Lower leg skin (tissue), 4 donors: ENCODE data around the gene ENOX2. TPM values are rescaled to one million over a fixed set of nuclear protein-coding genes. Genes with fewer than 3 reads are reported as not detected.

ENCODE experiments used
- DNase-seq, 2 donors: peaks; one replicate each; pipeline ENCODE4 v3.0.0-alpha.2; 2019; ENCODE audit warnings: low spot score in 2 of 2
- H3K4me3 ChIP-seq: fragments of 200-600 bp; sonication (generic); 2 replicates; pipeline ENCODE4 v1.5.1; 2017; ENCODE audit warnings: mild to moderate bottlenecking, low read depth; ENCODE audit not compliant: poor library complexity, severe bottlenecking
- POLR2A ChIP-seq, 2 donors: fragments of 450-650 bp; IDR thresholded peaks; one replicate each; pipeline ENCODE4 v1.6.1; 2016 to 2017; ENCODE audit warnings: antibody characterized with exemption in 2 of 2, mild to moderate bottlenecking in 1 of 2, moderate library complexity in 1 of 2
- WGBS, 2 donors: methylation state at CpG; one replicate each; pipeline ENCODE4 v1.1.5; 2018; 5-methylcytosine and 5-hydroxymethylcytosine counted together
- intact Hi-C: fragments of 100-400 bp; cut with DNase I; formaldehyde crosslinking; loops from one replicate; pipeline ENCODE4 v1.15.0; 2023; ENCODE audit warnings: low total_unique reads
- total RNA-seq, 4 donors: library from RNA; depleted of rRNA; stranded (reverse); fragments of >200 nt; gene quantifications; one replicate each; pipeline ENCODE4 v1.1.0, GENCODE V29; 2016
- TF ChIP-seq, protein P1 (sequence below), 3 donors: fragments of 450-650 bp; IDR thresholded peaks; one replicate each; pipeline ENCODE4 v1.5.1; 2016; ENCODE audit warnings: antibody characterized with exemption in 3 of 3, mild to moderate bottlenecking in 3 of 3, moderate library complexity in 2 of 3

Gene ENOX2
- total RNA-seq, 4 donors from 2014 or later, result 6.5 to 9.5 (median 8.3) TPM

DNA sequence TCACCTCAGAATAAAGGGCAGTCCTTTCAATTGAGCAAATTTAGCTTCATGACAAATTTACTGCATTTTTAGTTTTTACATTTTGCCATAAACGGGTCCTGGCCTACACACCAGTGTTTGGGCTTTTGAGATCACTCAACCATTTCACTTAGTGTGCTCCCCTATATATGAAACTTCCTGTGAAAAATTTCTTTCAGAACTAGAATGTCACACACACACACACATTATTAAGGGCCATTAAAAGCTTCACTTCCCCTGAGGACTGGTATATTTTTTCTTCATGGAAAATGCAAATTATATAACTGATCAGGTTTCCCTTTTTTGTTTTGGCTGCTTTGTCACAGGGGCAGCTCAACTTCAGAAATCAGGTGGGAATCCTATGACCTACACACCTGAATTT lies 206.5 kb downstream of the ENOX2 start:
- no peak overlapping the region for H3K4me3 ChIP-seq
- TF ChIP-seq, protein P1, sequence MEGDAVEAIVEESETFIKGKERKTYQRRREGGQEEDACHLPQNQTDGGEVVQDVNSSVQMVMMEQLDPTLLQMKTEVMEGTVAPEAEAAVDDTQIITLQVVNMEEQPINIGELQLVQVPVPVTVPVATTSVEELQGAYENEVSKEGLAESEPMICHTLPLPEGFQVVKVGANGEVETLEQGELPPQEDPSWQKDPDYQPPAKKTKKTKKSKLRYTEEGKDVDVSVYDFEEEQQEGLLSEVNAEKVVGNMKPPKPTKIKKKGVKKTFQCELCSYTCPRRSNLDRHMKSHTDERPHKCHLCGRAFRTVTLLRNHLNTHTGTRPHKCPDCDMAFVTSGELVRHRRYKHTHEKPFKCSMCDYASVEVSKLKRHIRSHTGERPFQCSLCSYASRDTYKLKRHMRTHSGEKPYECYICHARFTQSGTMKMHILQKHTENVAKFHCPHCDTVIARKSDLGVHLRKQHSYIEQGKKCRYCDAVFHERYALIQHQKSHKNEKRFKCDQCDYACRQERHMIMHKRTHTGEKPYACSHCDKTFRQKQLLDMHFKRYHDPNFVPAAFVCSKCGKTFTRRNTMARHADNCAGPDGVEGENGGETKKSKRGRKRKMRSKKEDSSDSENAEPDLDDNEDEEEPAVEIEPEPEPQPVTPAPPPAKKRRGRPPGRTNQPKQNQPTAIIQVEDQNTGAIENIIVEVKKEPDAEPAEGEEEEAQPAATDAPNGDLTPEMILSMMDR (IDR thresholded peaks at IDR 0.05), result no peak
- no peak for TF ChIP-seq POLR2A (IDR thresholded peaks at IDR 0.05)
- DNase-seq, result no peak
- 60 to 96% methylated on average over 1 of the region's 1 CpG for WGBS, 2 donors
- intact Hi-C loops, result no loop called here

DNA sequence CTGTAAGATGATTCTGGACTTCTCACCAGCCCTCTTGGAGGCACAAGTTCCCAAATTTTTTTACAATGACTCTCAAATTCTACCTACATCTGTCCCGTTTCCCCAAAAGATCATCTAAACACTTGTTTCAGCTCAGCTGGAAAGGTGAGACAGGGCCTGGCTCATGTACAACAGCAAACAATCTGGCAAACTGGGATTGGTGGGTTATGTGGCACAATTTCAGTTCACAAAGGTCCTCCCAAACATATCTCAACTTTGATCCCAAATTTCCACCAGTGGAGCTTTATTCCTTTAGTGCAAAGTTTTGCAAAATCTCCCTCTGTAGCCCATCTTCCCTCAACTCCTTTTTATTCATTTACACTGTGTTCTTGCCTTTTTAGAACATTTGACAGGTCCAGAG lies 207.1 kb downstream of the ENOX2 start:
- intact Hi-C loops, result no loop called here
- H3K4me3 ChIP-seq, result no peak overlapping the region
- WGBS, 2 donors, result 76 to 85% methylated on average over 1 of the region's 1 CpG
- TF ChIP-seq, protein P1 (IDR thresholded peaks at IDR 0.05), result no peak
- TF ChIP-seq POLR2A (IDR thresholded peaks at IDR 0.05), result no peak
- no peak for DNase-seq

DNA sequence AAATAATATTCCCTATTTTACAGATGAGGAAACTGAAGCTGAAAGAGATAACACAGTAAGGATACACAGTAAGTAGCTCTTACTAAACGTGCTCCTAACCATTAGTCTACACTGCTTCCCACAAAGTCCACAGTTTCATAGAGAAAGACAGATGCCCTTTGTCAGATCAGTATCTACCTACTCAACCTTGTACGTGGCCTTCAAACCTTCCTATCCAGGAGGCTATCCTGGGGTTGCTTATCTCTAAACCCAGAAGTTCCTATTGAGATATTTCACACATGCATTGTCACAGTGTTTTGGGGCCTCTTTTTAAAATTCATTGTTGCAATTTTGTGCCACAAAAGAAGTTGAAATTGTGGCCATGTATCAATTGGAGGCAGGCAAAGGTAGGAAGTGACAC lies 208.0 kb downstream of the ENOX2 start:
- no peak for TF ChIP-seq POLR2A (IDR thresholded peaks at IDR 0.05)
- TF ChIP-seq, protein P1 (IDR thresholded peaks at IDR 0.05), result no peak
- 55 to 91% methylated on average over 2 of the region's 2 CpGs for WGBS, 2 donors
- no peak for DNase-seq
- intact Hi-C loops, result no loop called here
- no peak overlapping the region for H3K4me3 ChIP-seq

DNA sequence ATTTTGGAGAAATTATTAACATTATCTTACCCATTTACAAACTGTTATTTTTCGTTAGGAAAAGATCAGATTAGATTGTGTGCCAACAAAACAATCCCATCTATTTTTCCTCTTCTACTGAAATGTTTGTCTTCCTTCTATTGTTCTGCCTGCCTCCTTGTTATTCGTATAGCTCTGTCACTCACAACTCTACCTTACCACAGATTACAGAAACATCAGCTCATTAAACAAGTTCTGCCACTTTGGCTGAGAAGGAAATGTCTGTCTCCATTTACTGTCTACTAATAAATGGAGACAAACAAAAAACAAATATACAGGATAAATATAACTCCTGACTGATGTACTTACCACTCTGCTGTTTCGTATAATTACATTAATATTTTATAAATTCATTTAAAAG lies 211.4 kb downstream of the ENOX2 start:
- DNase-seq, result no peak
- TF ChIP-seq, protein P1 (IDR thresholded peaks at IDR 0.05), result no peak
- no peak for TF ChIP-seq POLR2A (IDR thresholded peaks at IDR 0.05)
- 63 to 76% methylated on average over 3 of the region's 3 CpGs for WGBS, 2 donors
- no peak overlapping the region for H3K4me3 ChIP-seq
- intact Hi-C loops, result no loop called here

DNA sequence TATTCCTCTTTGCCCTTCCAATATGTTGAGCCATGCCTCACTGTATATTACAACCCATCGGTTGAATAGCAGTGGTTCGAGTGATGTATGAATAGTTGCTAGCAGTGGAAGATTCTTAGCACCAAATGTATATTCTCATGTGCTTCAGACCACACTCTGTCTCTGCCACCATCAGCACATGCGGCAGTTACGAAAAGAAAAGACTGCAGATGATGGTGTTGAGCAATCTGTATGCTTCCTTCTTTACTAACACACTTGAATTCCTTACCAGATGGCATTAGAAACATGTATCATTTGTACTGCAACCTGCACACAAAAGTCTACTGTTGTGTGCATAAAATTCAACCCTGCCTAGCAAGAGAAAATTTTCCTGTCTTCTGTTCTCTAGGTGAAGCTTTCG lies 214.6 kb downstream of the ENOX2 start:
- intact Hi-C loops, result no loop called here
- TF ChIP-seq, protein P1 (IDR thresholded peaks at IDR 0.05), result no peak
- TF ChIP-seq POLR2A (IDR thresholded peaks at IDR 0.05), result no peak
- no peak for DNase-seq
- H3K4me3 ChIP-seq, result no peak overlapping the region
- 84 to 93% methylated on average over 5 of the region's 5 CpGs for WGBS, 2 donors

DNA sequence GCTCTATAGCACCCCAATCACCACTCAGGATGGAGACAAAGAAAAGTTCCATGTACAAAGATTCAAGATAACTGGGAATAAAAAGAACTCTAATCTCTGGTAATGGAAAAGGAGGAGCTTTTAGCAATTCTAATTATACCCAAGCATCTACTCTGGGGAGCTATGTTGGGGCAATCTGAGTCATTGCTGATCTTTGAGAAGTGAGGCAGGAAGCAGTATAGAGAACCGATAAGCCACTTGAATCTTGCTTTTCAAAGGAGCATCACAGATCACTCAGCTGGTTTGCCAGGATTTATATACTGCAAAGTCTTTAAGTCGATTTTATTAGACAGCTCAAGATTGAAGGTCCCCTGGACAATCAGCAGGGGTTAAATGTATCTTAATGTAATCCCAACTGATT lies 220.0 kb downstream of the ENOX2 start:
- no peak for DNase-seq
- no peak overlapping the region for H3K4me3 ChIP-seq
- 68 to 83% methylated on average over 2 of the region's 2 CpGs for WGBS, 2 donors
- no peak for TF ChIP-seq POLR2A (IDR thresholded peaks at IDR 0.05)
- TF ChIP-seq, protein P1 (IDR thresholded peaks at IDR 0.05), result no peak
- intact Hi-C loops, result loop anchor here (5.0 kb wide), 1 partner anchor 1969 kb away; no protein-coding TSS in a partner anchor
